ENCODE results near the gene SRRM5. TPM values are rescaled to one million over a fixed set of nuclear protein-coding genes. Genes with fewer than 3 reads are reported as not detected.
A peak's percentile ranks its signal among the peaks of the same experiment; 100 is the strongest.
"Not testable (repeated sequence)": the region's sequence is repeated elsewhere in the genome, so short reads cannot be mapped to it uniquely, and the experiment has no call there.

The SRRM5 gene
- total RNA-seq, 1 donor, result under 0.01 TPM

DNA sequence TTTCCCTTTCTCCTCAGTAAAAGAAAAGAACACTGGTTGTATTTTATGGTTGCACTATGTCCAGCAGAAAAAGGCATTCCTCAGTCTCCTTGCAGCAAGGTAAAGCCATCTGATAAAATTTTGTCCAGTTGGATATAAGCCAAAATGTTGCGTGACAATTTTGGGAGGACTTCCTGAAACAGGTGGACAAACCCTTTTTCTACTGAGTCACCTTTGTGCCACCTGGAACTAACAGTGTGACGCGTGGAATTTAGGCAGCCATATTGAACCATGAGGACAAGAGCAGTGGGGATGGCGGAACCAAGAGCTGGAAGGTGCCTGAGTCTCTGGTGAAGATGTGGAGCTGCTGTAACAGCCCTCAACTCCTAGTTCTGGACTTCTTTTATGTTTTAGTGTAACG, 19.6 kb downstream of the SRRM5 start:
- TF ChIP-seq, protein P1, sequence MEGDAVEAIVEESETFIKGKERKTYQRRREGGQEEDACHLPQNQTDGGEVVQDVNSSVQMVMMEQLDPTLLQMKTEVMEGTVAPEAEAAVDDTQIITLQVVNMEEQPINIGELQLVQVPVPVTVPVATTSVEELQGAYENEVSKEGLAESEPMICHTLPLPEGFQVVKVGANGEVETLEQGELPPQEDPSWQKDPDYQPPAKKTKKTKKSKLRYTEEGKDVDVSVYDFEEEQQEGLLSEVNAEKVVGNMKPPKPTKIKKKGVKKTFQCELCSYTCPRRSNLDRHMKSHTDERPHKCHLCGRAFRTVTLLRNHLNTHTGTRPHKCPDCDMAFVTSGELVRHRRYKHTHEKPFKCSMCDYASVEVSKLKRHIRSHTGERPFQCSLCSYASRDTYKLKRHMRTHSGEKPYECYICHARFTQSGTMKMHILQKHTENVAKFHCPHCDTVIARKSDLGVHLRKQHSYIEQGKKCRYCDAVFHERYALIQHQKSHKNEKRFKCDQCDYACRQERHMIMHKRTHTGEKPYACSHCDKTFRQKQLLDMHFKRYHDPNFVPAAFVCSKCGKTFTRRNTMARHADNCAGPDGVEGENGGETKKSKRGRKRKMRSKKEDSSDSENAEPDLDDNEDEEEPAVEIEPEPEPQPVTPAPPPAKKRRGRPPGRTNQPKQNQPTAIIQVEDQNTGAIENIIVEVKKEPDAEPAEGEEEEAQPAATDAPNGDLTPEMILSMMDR (IDR thresholded peaks at IDR 0.05; ENCODE audit: insufficient read depth, low read depth, low read length), result no peak
- H3K4me3 ChIP-seq (ENCODE audit: low read depth, low read length), result no peak overlapping the region
- no peak for DNase-seq (ENCODE audit: low read depth)

DNA sequence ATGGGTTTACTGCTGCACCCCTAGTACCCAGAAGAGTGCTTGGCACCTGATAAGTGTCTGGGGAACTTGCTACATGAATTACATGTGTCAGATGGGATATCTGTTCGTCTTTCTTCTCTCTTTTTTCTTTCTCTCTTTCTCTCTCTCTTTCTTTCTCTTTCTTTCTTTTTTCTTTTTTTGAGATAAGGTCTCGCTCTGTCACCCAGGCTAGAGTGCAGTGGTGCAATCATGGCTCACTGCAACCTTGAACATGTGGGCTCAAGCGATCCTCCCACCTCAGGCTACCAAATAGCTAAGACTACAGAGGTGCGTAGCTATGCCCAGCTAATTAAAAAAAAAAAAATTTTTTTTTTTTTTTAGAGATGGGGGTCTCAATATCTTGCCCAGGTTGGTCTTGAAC, 21.6 kb downstream of the SRRM5 start:
- TF ChIP-seq, protein P1 (IDR thresholded peaks at IDR 0.05; ENCODE audit: insufficient read depth, low read depth, low read length), result no peak
- H3K4me3 ChIP-seq (ENCODE audit: low read depth, low read length), result no peak overlapping the region
- no peak for DNase-seq (ENCODE audit: low read depth)

DNA sequence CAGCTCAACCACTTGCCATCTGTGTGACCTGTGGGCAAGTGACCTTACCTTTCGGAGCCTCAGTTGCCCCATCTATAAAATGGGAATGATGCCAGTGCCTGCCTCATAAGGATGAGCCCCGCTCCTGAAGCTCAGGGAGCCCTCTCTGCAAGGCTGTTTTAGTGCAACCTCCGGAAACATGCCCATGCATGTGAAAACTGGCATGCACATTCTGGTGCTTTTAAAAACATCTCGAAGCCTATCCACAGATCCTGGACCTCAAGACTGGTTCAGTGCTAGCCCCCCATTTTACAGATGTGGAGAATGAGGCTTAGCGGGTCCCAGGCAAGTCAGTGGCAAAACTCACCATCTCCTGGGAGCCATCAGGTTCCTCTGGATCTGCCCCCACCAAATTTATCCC, 22.2 kb downstream of the SRRM5 start:
- H3K4me3 ChIP-seq (ENCODE audit: low read depth, low read length), result no peak overlapping the region
- TF ChIP-seq, protein P1 (IDR thresholded peaks at IDR 0.05; ENCODE audit: insufficient read depth, low read depth, low read length), result no peak
- DNase-seq (ENCODE audit: low read depth), result no peak

- no peak for DNase-seq (ENCODE audit: low read depth)
- TF ChIP-seq, protein P1 (IDR thresholded peaks at IDR 0.05; ENCODE audit: insufficient read depth, low read depth, low read length), result no peak
- peak overlapping the region; percentile 23 for H3K4me3 ChIP-seq (ENCODE audit: low read depth, low read length)
Measured at GRCh38 chr19:43634506-43634871, 22.6 kb downstream of the SRRM5 start.

GRCh38 chr19:43634872-43635560, 23.1 kb downstream of the SRRM5 start:
- DNase-seq (ENCODE audit: low read depth), result peak; percentile 18
- TF ChIP-seq, protein P1 (IDR thresholded peaks at IDR 0.05; ENCODE audit: insufficient read depth, low read depth, low read length), result no peak
- H3K4me3 ChIP-seq (ENCODE audit: low read depth, low read length), result peak overlapping the region; percentile 23

- H3K4me3 ChIP-seq (ENCODE audit: low read depth, low read length); DNase-seq (ENCODE audit: low read depth): not testable (repeated sequence)
Measured at GRCh38 chr19:43635561-43635940, 23.7 kb downstream of the SRRM5 start.

DNA sequence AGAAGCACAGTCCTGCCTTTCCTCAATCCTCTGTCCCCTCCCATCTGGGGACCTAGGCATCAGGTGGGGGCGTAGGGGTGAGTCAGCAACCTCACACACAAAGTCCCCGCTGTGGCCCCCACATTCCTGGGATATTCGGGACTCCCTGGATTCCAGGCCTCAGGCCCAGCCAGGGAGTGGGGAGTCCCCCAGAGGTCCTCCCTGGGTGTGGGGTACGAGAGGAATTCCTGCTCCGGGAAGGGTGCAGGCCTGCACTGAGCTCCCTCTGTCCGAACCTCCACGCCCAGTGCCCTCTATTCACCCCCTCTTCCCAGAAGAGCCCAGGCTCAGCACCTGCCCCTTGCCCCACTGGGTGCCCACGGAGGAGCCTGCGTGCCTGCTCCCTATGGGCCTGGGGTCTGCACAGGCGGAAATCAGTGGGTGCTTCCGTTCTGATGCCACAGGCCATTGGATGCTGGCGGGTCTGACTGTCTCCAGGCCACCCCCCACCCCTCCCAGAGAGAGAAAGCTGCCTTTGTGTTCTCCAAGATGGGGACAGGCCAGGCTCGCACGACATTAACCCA, 24.3 kb downstream of the SRRM5 start:
- DNase-seq (ENCODE audit: low read depth), result no peak
- H3K4me3 ChIP-seq (ENCODE audit: low read depth, low read length), result no peak overlapping the region
- TF ChIP-seq, protein P1 (IDR thresholded peaks at IDR 0.05; ENCODE audit: insufficient read depth, low read depth, low read length), result no peak
